HG03439 (cell line): ENCODE data around the gene CLEC4M.
"Not testable (repeated sequence)": the region's sequence is repeated elsewhere in the genome, so short reads cannot be mapped to it uniquely, and the experiment has no call there.

Source experiments
- ATAC-seq: cut with Tn5 transposase; IDR thresholded peaks from one replicate; pipeline ENCODE4 v1.9.1; 2021; ENCODE audit warnings: mild to moderate bottlenecking, moderate library complexity; ENCODE audit not compliant: unreplicated experiment

CLEC4M gene

GRCh38 chr19:7739801-7740681 lies 23.0 kb upstream of the CLEC4M start:
- no peak for ATAC-seq

- no peak for ATAC-seq
Observed at GRCh38 chr19:7740682-7741054, 22.4 kb upstream of the CLEC4M start.

GRCh38 chr19:7742575-7742974 lies 20.5 kb upstream of the CLEC4M start:
- ATAC-seq: no peak

- ATAC-seq: no peak
Observed at GRCh38 chr19:7742991-7743390, 20.1 kb upstream of the CLEC4M start.

- ATAC-seq: peak; percentile 60
Observed at GRCh38 chr19:7743425-7743841, 19.6 kb upstream of the CLEC4M start.

GRCh38 chr19:7744199-7744786 lies 18.8 kb upstream of the CLEC4M start:
- ATAC-seq: no peak

- ATAC-seq: no peak
Observed at GRCh38 chr19:7744871-7745650, 18.0 kb upstream of the CLEC4M start.

GRCh38 chr19:7746306-7746705 lies 16.7 kb upstream of the CLEC4M start:
- not testable (repeated sequence) for ATAC-seq

- ATAC-seq: no peak
Observed at GRCh38 chr19:7746903-7747884, 15.8 kb upstream of the CLEC4M start, which contains the start of gene CD209. Gene CD209 (minus strand): TSS chr19:7747534. CDS start chr19:7747511, 23 bp downstream.

GRCh38 chr19:7748171-7748570 lies 14.9 kb upstream of the CLEC4M start:
- no peak for ATAC-seq

- no peak for ATAC-seq
Observed at GRCh38 chr19:7748756-7749155, 14.3 kb upstream of the CLEC4M start.

- ATAC-seq: no peak
Observed at GRCh38 chr19:7751157-7751783, 11.8 kb upstream of the CLEC4M start.

- no peak for ATAC-seq
Observed at GRCh38 chr19:7756258-7756657, 6.8 kb upstream of the CLEC4M start.

GRCh38 chr19:7757358-7757757 lies 5.7 kb upstream of the CLEC4M start:
- ATAC-seq: no peak

- no peak for ATAC-seq
Observed at GRCh38 chr19:7759156-7759555, 3.9 kb upstream of the CLEC4M start.

- ATAC-seq: no peak
Observed at GRCh38 chr19:7763696-7764095, 653 bp downstream of the CLEC4M start.

GRCh38 chr19:7764157-7764556 lies 1.1 kb downstream of the CLEC4M start:
- ATAC-seq: not testable (repeated sequence)

- ATAC-seq: not testable (repeated sequence)
Observed at GRCh38 chr19:7765043-7765442, 2.0 kb downstream of the CLEC4M start.

GRCh38 chr19:7766535-7766934 lies 3.5 kb downstream of the CLEC4M start:
- no peak for ATAC-seq

GRCh38 chr19:7767487-7767886 lies 4.4 kb downstream of the CLEC4M start:
- no peak for ATAC-seq
